Lower lobe of right lung (tissue), 2 donors: Measurements from ENCODE around the gene TMEM72. TPM values are rescaled to one million over a fixed set of nuclear protein-coding genes. Genes with fewer than 3 reads are reported as not detected.

Experiments
- ATAC-seq, 2 donors: fragments of 200-7000 bp; cut with Tn5 transposase; one replicate each; pipeline ENCODE4 v1.9.1; 2020 to 2022; ENCODE audit warnings: mild to moderate bottlenecking in 2 of 2, moderate library complexity in 2 of 2
- DNase-seq: peaks from one replicate; pipeline ENCODE4 v3.0.0-alpha.2; 2020
- H3K27ac ChIP-seq: fragments of 200-600 bp; one replicate; pipeline ENCODE4 v1.8.0; 2022
- H3K27me3 ChIP-seq: fragments of 200-600 bp; one replicate; pipeline ENCODE4 v1.8.0; 2022; ENCODE audit warnings: low read depth
- H3K36me3 ChIP-seq: fragments of 200-600 bp; one replicate; pipeline ENCODE4 v1.8.0; 2022; ENCODE audit warnings: mild to moderate bottlenecking
- H3K4me1 ChIP-seq: fragments of 200-600 bp; one replicate; pipeline ENCODE4 v1.8.0; 2022
- H3K4me3 ChIP-seq: fragments of 200-600 bp; one replicate; pipeline ENCODE4 v1.8.0; 2022; ENCODE audit warnings: mild to moderate bottlenecking
- H3K9me3 ChIP-seq: fragments of 200-600 bp; one replicate; pipeline ENCODE4 v1.8.0; 2022
- CTCF ChIP-seq: fragments of 200-600 bp; IDR thresholded peaks from one replicate; pipeline ENCODE4 v1.8.0; 2022; ENCODE audit warnings: antibody characterized with exemption, mild to moderate bottlenecking
- intact Hi-C: fragments of 100-400 bp; cut with DNase I; formaldehyde crosslinking; loops from one replicate; pipeline ENCODE4 v1.11.0; 2022
- total RNA-seq: library from RNA; stranded (reverse); fragmentation: NEBNext Ultra II Directional; extraction: Animal tissue kit (Norgen Biotek cat#: 25700); gene quantifications from one replicate; pipeline ENCODE4 v1.2.1, GENCODE V29; 2021
- donor health status: DM: no; HTN: yes; CAD: no; lungs with severe emphysema.

The TMEM72 gene
- total RNA-seq, 1 donor from 2014 or later, result not detected

GRCh38 chr10:44969854-44970253 lies 58.7 kb downstream of the TMEM72 start:
- intact Hi-C loops, result no loop called here
- H3K27me3 ChIP-seq, result no peaks in the 10 kb centered on the region
- H3K9me3 ChIP-seq, result no peaks in the 10 kb centered on the region
- TF ChIP-seq CTCF, result no peak
- H3K27ac ChIP-seq, result peak overlapping the region; percentile 27
- DNase-seq (no peak), ATAC-seq (no peak)
- peaks cover 78% of the 10 kb centered on the region for H3K4me1 ChIP-seq
- H3K36me3 ChIP-seq, result peaks cover 35% of the 10 kb centered on the region
- H3K4me3 ChIP-seq, result no peak overlapping the region

GRCh38 chr10:44970812-44971395 lies 59.8 kb downstream of the TMEM72 start:
- Histone ChIP-seq H3K27me3 (no peaks in the 10 kb centered on the region), H3K4me1 (peaks cover 76% of the 10 kb centered on the region), H3K27ac (peak overlapping the region; percentile 46), H3K4me3 (no peak overlapping the region), H3K36me3 (peaks cover 35% of the 10 kb centered on the region), H3K9me3 (no peaks in the 10 kb centered on the region)
- DNase-seq (no peak), ATAC-seq (no peak)
- intact Hi-C loops, result no loop called here
- no peak for TF ChIP-seq CTCF

GRCh38 chr10:44971434-44971833 lies 60.3 kb downstream of the TMEM72 start:
- H3K9me3 ChIP-seq, result no peaks in the 10 kb centered on the region
- peaks cover 75% of the 10 kb centered on the region for H3K4me1 ChIP-seq
- H3K36me3 ChIP-seq, result peaks cover 36% of the 10 kb centered on the region
- no peaks in the 10 kb centered on the region for H3K27me3 ChIP-seq
- H3K4me3 ChIP-seq, result no peak overlapping the region
- intact Hi-C loops, result no loop called here
- H3K27ac ChIP-seq, result peak overlapping the region; percentile 46
- DNase-seq (no peak), ATAC-seq (no peak)
- no peak for TF ChIP-seq CTCF

- TF ChIP-seq CTCF, result no peak
- peak overlapping the region; percentile 46 for H3K27ac ChIP-seq
- ATAC-seq, result no peak
These were observed 61.0 kb downstream of the TMEM72 start for GRCh38 chr10:44971935-44972757.

GRCh38 chr10:44972874-44973306 lies 61.8 kb downstream of the TMEM72 start:
- H3K27me3 ChIP-seq, result no peaks in the 10 kb centered on the region
- H3K36me3 ChIP-seq, result peaks cover 51% of the 10 kb centered on the region
- H3K4me1 ChIP-seq, result peaks cover 75% of the 10 kb centered on the region
- intact Hi-C loops, result no loop called here
- H3K9me3 ChIP-seq, result no peaks in the 10 kb centered on the region
- ATAC-seq (no peak), DNase-seq (no peak)
- H3K4me3 ChIP-seq, result no peak overlapping the region
- peak overlapping the region; percentile 90 for H3K27ac ChIP-seq
- no peak for TF ChIP-seq CTCF

More at GRCh38 chr10:44971935-44972757, 61.0 kb downstream of the TMEM72 start:
- H3K4me3 ChIP-seq, result no peak overlapping the region
- peaks cover 43% of the 10 kb centered on the region for H3K36me3 ChIP-seq
- intact Hi-C loops, result no loop called here
- H3K4me1 ChIP-seq, result peaks cover 75% of the 10 kb centered on the region
- no peak for DNase-seq
- no peaks in the 10 kb centered on the region for H3K9me3 ChIP-seq
- no peaks in the 10 kb centered on the region for H3K27me3 ChIP-seq
